Measurements from ENCODE around the gene GATAD2A.

Gene GATAD2A

GRCh38 chr19:19422156-19422555 lies 16.7 kb downstream of the GATAD2A start:
- no peak for DNase-seq

GRCh38 chr19:19423322-19423721 lies 17.8 kb downstream of the GATAD2A start:
- DNase-seq = no peak

- DNase-seq = no peak
These were observed 19.8 kb downstream of the GATAD2A start for GRCh38 chr19:19425170-19425875.

GRCh38 chr19:19426216-19426615 lies 20.7 kb downstream of the GATAD2A start:
- no peak for DNase-seq

- DNase-seq = no peak
These were observed 21.3 kb downstream of the GATAD2A start for GRCh38 chr19:19426799-19427198.

- DNase-seq = no peak
These were observed 21.8 kb downstream of the GATAD2A start for GRCh38 chr19:19427302-19427701.

GRCh38 chr19:19427944-19428343 lies 22.5 kb downstream of the GATAD2A start:
- DNase-seq = no peak

GRCh38 chr19:19428746-19429145 lies 23.3 kb downstream of the GATAD2A start:
- no peak for DNase-seq

- no peak for DNase-seq
These were observed 23.9 kb downstream of the GATAD2A start for GRCh38 chr19:19429361-19429760.

GRCh38 chr19:19432732-19433131 lies 27.3 kb downstream of the GATAD2A start:
- no peak for DNase-seq

GRCh38 chr19:19433666-19434213 lies 28.3 kb downstream of the GATAD2A start:
- no peak for DNase-seq

- DNase-seq = no peak
These were observed 29.1 kb downstream of the GATAD2A start for GRCh38 chr19:19434483-19435045.

- no peak for DNase-seq
These were observed 30.7 kb downstream of the GATAD2A start for GRCh38 chr19:19436137-19436691.

GRCh38 chr19:19438366-19439175 lies 33.1 kb downstream of the GATAD2A start:
- no peak for DNase-seq

- DNase-seq = no peak
These were observed 33.7 kb downstream of the GATAD2A start for GRCh38 chr19:19439176-19439482.

GRCh38 chr19:19443283-19443682 lies 37.8 kb downstream of the GATAD2A start:
- no peak for DNase-seq

GRCh38 chr19:19443902-19444680 lies 38.6 kb downstream of the GATAD2A start:
- DNase-seq = no peak

GRCh38 chr19:19444681-19445155 lies 39.2 kb downstream of the GATAD2A start:
- peak; percentile 22 for DNase-seq

GRCh38 chr19:19445288-19445687 lies 39.8 kb downstream of the GATAD2A start:
- no peak for DNase-seq

GRCh38 chr19:19445911-19446361 lies 40.5 kb downstream of the GATAD2A start:
- DNase-seq = no peak

GRCh38 chr19:19446655-19447437 lies 41.4 kb downstream of the GATAD2A start:
- DNase-seq = no peak
